H1 (cell line): ENCODE data around the gene LPP. TPM values are rescaled to one million over a fixed set of nuclear protein-coding genes. Genes with fewer than 3 reads are reported as not detected.

Source experiments
- CTCF ChIA-PET: fragments of 300-600 bp; sonication (Branson Sonifier 250); formaldehyde crosslinking; loops from one replicate; lab custom pipeline; 2021; ENCODE audit not compliant: partially characterized antibody; lab: Charles Lee
- POLR2A ChIA-PET: fragments of 300-600 bp; sonication (Branson Sonifier 250); formaldehyde crosslinking; loops from one replicate; lab custom pipeline; 2021; ENCODE audit warnings: inconsistent platforms; ENCODE audit not compliant: partially characterized antibody; lab: Charles Lee
- DNase-seq, 2 experiments: peaks; one replicate each; pipeline versions ENCODE4 v3.0.0 to v3.0.0-alpha.2; 2010 to 2022; ENCODE audit warnings: low spot score in 2 of 2, low read depth in 1 of 2, mixed read lengths in 1 of 2
- FAIRE-seq: peaks from 2 replicates; lab custom pipeline; 2011; peaks lifted over from hg19 to GRCh38; lab: Jason Lieb, UNC
- H2AFZ ChIP-seq: 2 replicates; pipeline ENCODE4 v1.8.1; 2012; ENCODE audit warnings: low read length, inconsistent platforms
- H2AK5ac ChIP-seq: 2 replicates; pipeline ENCODE4 v1.6.1; 2013; ENCODE audit warnings: low read depth, low read length
- H2BK120ac ChIP-seq: replicated peaks from 2 replicates; pipeline ENCODE3; 2013; ENCODE audit warnings: low read depth, low read length, inconsistent platforms
- H2BK12ac ChIP-seq: 2 replicates; pipeline ENCODE4 v1.6.1; 2013; ENCODE audit warnings: low read depth, low read length
- H2BK15ac ChIP-seq: 2 replicates; pipeline ENCODE4 v1.6.1; 2013; ENCODE audit warnings: low read length
- H2BK20ac ChIP-seq: 2 replicates; pipeline ENCODE4 v1.6.1; 2013; ENCODE audit warnings: low read length
- H2BK5ac ChIP-seq: 2 replicates; pipeline ENCODE4 v1.6.1; 2013; ENCODE audit warnings: low read depth, low read length
- H3K14ac ChIP-seq: 2 replicates; pipeline ENCODE4 v1.6.1; 2013; ENCODE audit warnings: inconsistent platforms; ENCODE audit not compliant: insufficient read length
- H3K18ac ChIP-seq: 2 replicates; pipeline ENCODE4 v1.6.1; 2013; ENCODE audit warnings: low read length; ENCODE audit errors: extremely low read depth
- H3K23ac ChIP-seq: 2 replicates; pipeline ENCODE4 v1.6.1; 2013; ENCODE audit warnings: inconsistent platforms; ENCODE audit not compliant: insufficient read length
- H3K23me2 ChIP-seq: 2 replicates; pipeline ENCODE4 v1.6.1; 2013; ENCODE audit warnings: low read depth, low read length
- H3K27ac ChIP-seq: 2 replicates; pipeline ENCODE4 v1.6.1; 2011; ENCODE audit warnings: low read depth, low read length, inconsistent platforms
- H3K27me3 ChIP-seq, 4 experiments: replicated peaks in 1 of 4; 1 replicate in 1 of 4; 2 replicates in 3 of 4; pipeline versions ENCODE4 v1.6.1 to v1.8.1; 2011 to 2013; ENCODE audit warnings: low read length in 3 of 4, mild to moderate bottlenecking in 3 of 4, inconsistent platforms in 2 of 4, mixed read lengths in 2 of 4, moderate library complexity in 1 of 4; ENCODE audit not compliant: control insufficient read depth in 3 of 4, insufficient read depth in 3 of 4; ENCODE audit errors: extremely low read depth in 1 of 4
- H3K36me3 ChIP-seq, 4 experiments: 2 replicates each; pipeline versions ENCODE4 v1.6.1 to v1.8.1; 2011 to 2013; ENCODE audit warnings: mild to moderate bottlenecking in 4 of 4, low read length in 3 of 4, moderate library complexity in 2 of 4, control low read depth in 1 of 4, inconsistent platforms in 1 of 4; ENCODE audit not compliant: insufficient read depth in 4 of 4, control insufficient read depth in 2 of 4
- H3K4ac ChIP-seq: replicated peaks from 2 replicates; pipeline ENCODE3; 2013; ENCODE audit warnings: low read length, low read depth, mixed read lengths, inconsistent platforms; ENCODE audit not compliant: insufficient read length
- H3K4me1 ChIP-seq, 4 experiments: replicated peaks in 1 of 4; 1 replicate in 1 of 4; 2 replicates in 3 of 4; pipeline versions ENCODE4 v1.6.1 to v1.8.1; 2011 to 2013; ENCODE audit warnings: low read length in 3 of 4, inconsistent platforms in 2 of 4, mixed read lengths in 1 of 4; ENCODE audit not compliant: insufficient read depth in 4 of 4, control insufficient read depth in 3 of 4
- H3K4me2 ChIP-seq, 2 experiments: 2 replicates each; pipeline versions ENCODE4 v1.6.1 to v1.8.1; 2011 to 2013; ENCODE audit warnings: low read depth in 2 of 2, low read length in 2 of 2, control low read depth in 1 of 2, inconsistent platforms in 1 of 2, mild to moderate bottlenecking in 1 of 2; ENCODE audit not compliant: insufficient read depth in 1 of 2
- H3K4me3 ChIP-seq, 4 experiments: fragments of 200-600, 300-600 bp in 1 of 4; sonication (generic), shearing (Covaris generic), sonication (Bioruptor Twin) in 1 of 4; 2 replicates each; pipeline versions ENCODE4 v1.5.1 to v1.8.1; 2011 to 2016; ENCODE audit warnings: low read length in 4 of 4, low read depth in 3 of 4, control low read depth in 2 of 4, inconsistent platforms in 2 of 4, mild to moderate bottlenecking in 2 of 4, mixed read lengths in 1 of 4, moderate library complexity in 1 of 4; ENCODE audit not compliant: insufficient read depth in 2 of 4; ENCODE audit errors: extremely low read depth in 1 of 4
- H3K56ac ChIP-seq: replicated peaks from 2 replicates; pipeline ENCODE3; 2013; ENCODE audit warnings: low read depth, mild to moderate bottlenecking, mixed read lengths, low read length, inconsistent platforms; ENCODE audit not compliant: insufficient read length
- H3K79me1 ChIP-seq: 2 replicates; pipeline ENCODE4 v1.6.1; 2013; ENCODE audit warnings: low read depth, low read length, control low read depth
- H3K79me2 ChIP-seq, 2 experiments: 2 replicates each; pipeline versions ENCODE4 v1.6.1 to v1.8.1; 2012 to 2013; ENCODE audit warnings: low read length in 2 of 2, mild to moderate bottlenecking in 2 of 2, inconsistent platforms in 1 of 2; ENCODE audit not compliant: insufficient read depth in 2 of 2, control insufficient read depth in 1 of 2
- H3K9ac ChIP-seq, 4 experiments: replicated peaks in 1 of 4; 1 replicate in 1 of 4; 2 replicates in 3 of 4; pipeline versions ENCODE4 v1.6.1 to v1.8.1; 2011 to 2013; ENCODE audit warnings: low read depth in 3 of 4, low read length in 3 of 4, control low read depth in 2 of 4, mild to moderate bottlenecking in 2 of 4, moderate library complexity in 2 of 4, inconsistent platforms in 1 of 4; ENCODE audit errors: extremely low read depth in 1 of 4
- H3K9me3 ChIP-seq, 2 experiments: 2 replicates each; pipeline versions ENCODE4 v1.6.1 to v1.8.1; 2012 to 2013; ENCODE audit warnings: mild to moderate bottlenecking in 2 of 2, moderate library complexity in 2 of 2, control low read depth in 1 of 2, inconsistent platforms in 1 of 2, low read depth in 1 of 2, low read length in 1 of 2, mixed read lengths in 1 of 2; ENCODE audit not compliant: insufficient read depth in 2 of 2
- H4K20me1 ChIP-seq, 2 experiments: replicated peaks in 1 of 2; 2 replicates each; pipeline versions ENCODE3 to v1.8.1; 2011 to 2013; ENCODE audit warnings: inconsistent platforms in 2 of 2, low read length in 2 of 2, mild to moderate bottlenecking in 1 of 2; ENCODE audit not compliant: insufficient read depth in 2 of 2, control insufficient read depth in 1 of 2
- H4K5ac ChIP-seq: 2 replicates; pipeline ENCODE4 v1.6.1; 2013; ENCODE audit warnings: low read length, low read depth, mixed read lengths, inconsistent platforms; ENCODE audit not compliant: insufficient read length
- H4K8ac ChIP-seq: 2 replicates; pipeline ENCODE4 v1.8.0; 2013; ENCODE audit warnings: mild to moderate bottlenecking, moderate library complexity, low read length, inconsistent platforms; ENCODE audit not compliant: insufficient read depth; ENCODE audit errors: extremely low read depth
- H4K91ac ChIP-seq: replicated peaks from 2 replicates; pipeline ENCODE3; 2013; ENCODE audit warnings: low read length, mixed read lengths, inconsistent platforms; ENCODE audit not compliant: insufficient read length
- CBX8 ChIP-seq: fragments of 300-800, 300-1000 bp; sonication (generic); IDR thresholded peaks from 2 replicates; pipeline ENCODE4 v1.7.1; 2016; ENCODE audit warnings: low read depth, low read length, borderline replicate concordance
- KDM5A ChIP-seq: fragments of 200-600 bp; IDR thresholded peaks from 2 replicates; pipeline ENCODE4 v1.7.1; 2012; ENCODE audit warnings: mild to moderate bottlenecking, low read length, inconsistent platforms, mixed read lengths
- polyA plus RNA-seq, 7 experiments: library from polyadenylated mRNA; depleted of rRNA in 3 of 7; stranded (reverse) in 5 of 7; unstranded in 2 of 7; fragments of >200 nt in 5 of 7; fragments of 200-250 nt in 2 of 7; gene quantifications; 1 replicate in 5 of 7; 2 replicates in 1 of 7; 4 replicates in 1 of 7; pipeline versions ENCODE4 v1.2.1 to v1.2.3, GENCODE V29; 2011 to 2013; ENCODE audit warnings: missing spikeins in 2 of 7, mixed read lengths in 2 of 7
- total RNA-seq: library from RNA; stranded (reverse); fragmentation: NEBNext Ultra II Directional; extraction: Animal tissue kit (Norgen Biotek cat#: 25700); gene quantifications from 2 replicates; pipeline ENCODE4 v1.2.1, GENCODE V29; 2021

LPP gene
- total and polyA plus RNA-seq, 2 of the 8 experiments (the other 6 are each of a cell fraction or from before 2014, with no cell fraction given) = 10.0 to 53.3 TPM

GRCh38 chr3:188700501-188700900 is 546.5 kb downstream of the LPP start:
- Histone ChIP-seq H3K27me3 (no peaks in the 10 kb centered on the region), H4K20me1 (no peaks in the 10 kb centered on the region), H3K9ac (no peak overlapping the region), H3K4me2 (no peak overlapping the region), H2AFZ (no peak overlapping the region), H3K23ac (no peak overlapping the region), H2BK20ac (no peak overlapping the region), H3K79me2 (no peaks in the 10 kb centered on the region), H2BK120ac (no peak overlapping the region), H3K23me2 (no peaks in the 10 kb centered on the region), H2BK15ac (no peak overlapping the region), H3K9me3 (no peaks in the 10 kb centered on the region), H3K18ac (no peak overlapping the region), H3K14ac (no peak overlapping the region), H4K91ac (no peak overlapping the region), H2BK12ac (no peak overlapping the region), H3K4me1 (peaks cover 0 to 6% (median 2%) of the 10 kb centered on the region in 4 experiments; a peak in 3 of 7 replicates), H3K4ac (no peak overlapping the region), H3K79me1 (no peaks in the 10 kb centered on the region), H3K56ac (no peak overlapping the region), H2BK5ac (no peak overlapping the region), H4K8ac (no peak overlapping the region), H2AK5ac (no peak overlapping the region), H3K4me3 (no peak overlapping the region), H3K36me3 (no peaks in the 10 kb centered on the region), H3K27ac (no peak overlapping the region), H4K5ac (no peak overlapping the region)
- CTCF ChIA-PET = no interaction called here
- POLR2A ChIA-PET = no interaction called here
- DNase-seq = no peak
- no peak for FAIRE-seq
- TF ChIP-seq CBX8 = no peak
- no peak for TF ChIP-seq KDM5A
